ENCODE results near the gene ASCL3. TPM values are rescaled to one million over a fixed set of nuclear protein-coding genes. Genes with fewer than 3 reads are reported as not detected.

ASCL3 gene
- total and polyA plus RNA-seq, 4 experiments from 2014 or later: not detected

- Histone ChIP-seq H3K27me3 (ENCODE audit: insufficient read depth, low read length) (no peaks in the 10 kb centered on the region), H3K36me3 (ENCODE audit: insufficient read depth, low read length) (no peaks in the 10 kb centered on the region), H3K9me3 (ENCODE audit: control insufficient read depth in 1 of 2, low read length in 2 of 2) (no peaks in the 10 kb centered on the region), H3K4me1 (ENCODE audit: insufficient read depth, low read length) (no peaks in the 10 kb centered on the region), H3K4me3 (ENCODE audit: low read length in 2 of 2) (no peak within 1 kb of the TSS), H3K27ac (ENCODE audit: low read depth, low read length) (no peak within 1 kb of the TSS)
- intact Hi-C loops (cut with micrococcal nuclease): no loop called here
- H3K4me1 Mint-ChIP-seq: peaks cover 0 to 3% (median under 1%) of the 10 kb centered on the region in 4 donors
- no peaks in the 10 kb centered on the region for H3K36me3 Mint-ChIP-seq
- no peak for DNase-seq
- ChIA-PET POLR2A (ENCODE audit: partially characterized antibody) (no interaction called here), CTCF (ENCODE audit: partially characterized antibody) (interaction anchor here (1.3 kb wide), 1 partner anchor 574 kb away, joined by 3 read pairs; no protein-coding TSS in a partner anchor)
- H3K9me3 Mint-ChIP-seq: no peaks in the 10 kb centered on the region
- H3K4me3 Mint-ChIP-seq: no peak within 1 kb of the TSS
- H3K27ac Mint-ChIP-seq: no peak within 1 kb of the TSS
- H3K27me3 Mint-ChIP-seq: peaks cover 0 to under 1% of the 10 kb centered on the region in 2 donors
Measured at GRCh38 chr11:8932564-8933180, 10.1 kb downstream of the ASCL3 start, which contains the start of gene C11orf16. TSS of gene C11orf16 (minus strand) at chr11:8932947. CDS start at chr11:8932308, 639 bp downstream.

DNA sequence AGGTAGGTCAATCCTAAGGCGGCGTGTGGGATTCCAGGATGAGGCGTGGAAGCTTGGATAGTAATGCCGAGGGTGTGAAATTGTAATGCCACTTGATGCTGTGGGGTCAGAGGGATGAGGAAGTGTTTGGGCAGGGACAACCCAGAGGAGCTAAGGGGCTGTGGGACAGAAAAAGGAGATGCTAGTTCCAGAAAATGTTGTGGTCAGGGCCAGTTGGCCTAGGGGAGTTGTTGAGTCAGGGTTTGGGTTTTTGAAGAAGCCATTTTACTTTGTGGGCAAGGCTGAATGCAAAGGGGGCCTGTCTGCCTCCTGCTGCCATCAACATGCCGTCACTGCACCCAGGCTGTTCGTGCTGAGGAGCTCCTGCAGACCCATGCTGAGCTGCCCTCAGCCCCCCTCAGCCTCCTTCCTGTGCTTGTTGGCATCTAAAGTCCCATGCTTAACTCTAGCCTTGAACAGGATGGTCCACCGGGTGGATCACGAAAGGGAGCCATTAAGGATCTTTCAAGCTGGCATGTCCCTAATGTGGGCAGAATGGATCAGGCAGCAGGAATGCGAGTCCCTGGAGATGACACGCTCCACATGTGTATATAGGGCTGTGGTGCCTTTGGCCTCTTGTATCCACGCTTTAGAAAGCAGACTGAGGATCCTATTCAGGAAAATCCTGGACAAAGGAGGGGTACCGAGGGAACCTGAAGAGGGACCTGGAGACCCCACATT, 12.2 kb downstream of the ASCL3 start:
- H3K4me3 ChIP-seq (ENCODE audit: low read length in 2 of 2): no peak overlapping the region
- H3K9me3 ChIP-seq (ENCODE audit: control insufficient read depth in 1 of 2, low read length in 2 of 2): no peaks in the 10 kb centered on the region
- intact Hi-C loops (cut with micrococcal nuclease): no loop called here
- H3K36me3 ChIP-seq (ENCODE audit: insufficient read depth, low read length): no peaks in the 10 kb centered on the region
- CTCF ChIA-PET (ENCODE audit: partially characterized antibody): no interaction called here
- Mint-ChIP-seq H3K4me1 (peaks cover 0 to 3% (median under 1%) of the 10 kb centered on the region in 4 donors), H3K36me3 (no peaks in the 10 kb centered on the region), H3K9me3 (no peaks in the 10 kb centered on the region), H3K27ac (no peak overlapping the region), H3K27me3 (no peaks in the 10 kb centered on the region), H3K4me3 (no peak overlapping the region)
- POLR2A ChIA-PET (ENCODE audit: partially characterized antibody): no interaction called here
- DNase-seq: no peak
- H3K27ac ChIP-seq (ENCODE audit: low read depth, low read length): no peak overlapping the region
- H3K27me3 ChIP-seq (ENCODE audit: insufficient read depth, low read length): no peaks in the 10 kb centered on the region
- no peaks in the 10 kb centered on the region for H3K4me1 ChIP-seq (ENCODE audit: insufficient read depth, low read length)

GRCh38 chr11:8928981-8929615, 13.7 kb downstream of the ASCL3 start:
- Histone ChIP-seq H3K4me1 (ENCODE audit: insufficient read depth, low read length) (no peaks in the 10 kb centered on the region), H3K27me3 (ENCODE audit: insufficient read depth, low read length) (no peaks in the 10 kb centered on the region), H3K9me3 (ENCODE audit: control insufficient read depth in 1 of 2, low read length in 2 of 2) (no peaks in the 10 kb centered on the region), H3K27ac (ENCODE audit: low read depth, low read length) (no peak overlapping the region), H3K36me3 (ENCODE audit: insufficient read depth, low read length) (no peaks in the 10 kb centered on the region), H3K4me3 (ENCODE audit: low read length in 2 of 2) (no peak overlapping the region)
- no peak for DNase-seq
- CTCF ChIA-PET (ENCODE audit: partially characterized antibody): no interaction called here
- Mint-ChIP-seq H3K4me3 (peak overlapping the region in 1 of 8 donors; percentile 4), H3K4me1 (no peaks in the 10 kb centered on the region), H3K27ac (no peak overlapping the region), H3K9me3 (no peaks in the 10 kb centered on the region), H3K36me3 (no peaks in the 10 kb centered on the region), H3K27me3 (no peaks in the 10 kb centered on the region)
- intact Hi-C loops (cut with micrococcal nuclease): no loop called here
- POLR2A ChIA-PET (ENCODE audit: partially characterized antibody): no interaction called here

DNA sequence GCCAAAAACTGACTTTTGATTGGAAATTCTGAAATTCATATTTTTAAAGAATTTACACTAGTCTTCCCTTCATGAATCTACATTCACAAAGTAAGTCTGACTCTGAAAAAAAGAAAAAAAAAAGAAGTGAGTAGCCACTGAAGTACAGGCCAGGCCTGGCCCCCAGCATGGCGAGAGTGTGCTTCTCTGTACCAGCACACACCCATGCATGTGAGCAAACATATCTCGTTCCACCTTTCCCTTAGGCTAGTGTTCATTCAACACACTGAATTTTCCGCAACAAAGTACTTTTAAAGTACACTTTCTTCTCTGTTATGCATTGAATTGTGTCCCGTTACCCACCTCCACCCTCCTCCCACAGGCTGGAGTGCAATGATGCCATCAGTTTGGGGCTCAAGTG, 14.6 kb downstream of the ASCL3 start:
- POLR2A ChIA-PET (ENCODE audit: partially characterized antibody): no interaction called here
- Mint-ChIP-seq H3K27me3 (no peaks in the 10 kb centered on the region), H3K4me1 (no peaks in the 10 kb centered on the region), H3K36me3 (peaks cover under 1% of the 10 kb centered on the region in 2 donors), H3K4me3 (no peak overlapping the region), H3K27ac (no peak overlapping the region), H3K9me3 (no peaks in the 10 kb centered on the region)
- Histone ChIP-seq H3K4me1 (ENCODE audit: insufficient read depth, low read length) (no peaks in the 10 kb centered on the region), H3K9me3 (ENCODE audit: control insufficient read depth in 1 of 2, low read length in 2 of 2) (no peaks in the 10 kb centered on the region), H3K4me3 (ENCODE audit: low read length in 2 of 2) (no peak overlapping the region), H3K27ac (ENCODE audit: low read depth, low read length) (no peak overlapping the region), H3K27me3 (ENCODE audit: insufficient read depth, low read length) (no peaks in the 10 kb centered on the region), H3K36me3 (ENCODE audit: insufficient read depth, low read length) (no peaks in the 10 kb centered on the region)
- CTCF ChIA-PET (ENCODE audit: partially characterized antibody): interaction anchor here (1.1 kb wide), 1 partner anchor 209 kb away, joined by 4 read pairs; no protein-coding TSS in a partner anchor
- no peak for DNase-seq
- intact Hi-C loops (cut with micrococcal nuclease): no loop called here

GRCh38 chr11:8927233-8927632, 15.6 kb downstream of the ASCL3 start:
- ChIA-PET CTCF (ENCODE audit: partially characterized antibody) (interaction anchor here (1.1 kb wide), 1 partner anchor 210 kb away, joined by 4 read pairs; no protein-coding TSS in a partner anchor), POLR2A (ENCODE audit: partially characterized antibody) (no interaction called here)
- Histone ChIP-seq H3K27ac (ENCODE audit: low read depth, low read length) (no peak overlapping the region), H3K36me3 (ENCODE audit: insufficient read depth, low read length) (no peaks in the 10 kb centered on the region), H3K9me3 (ENCODE audit: control insufficient read depth in 1 of 2, low read length in 2 of 2) (no peaks in the 10 kb centered on the region), H3K27me3 (ENCODE audit: insufficient read depth, low read length) (no peaks in the 10 kb centered on the region), H3K4me3 (ENCODE audit: low read length in 2 of 2) (no peak overlapping the region), H3K4me1 (ENCODE audit: insufficient read depth, low read length) (no peaks in the 10 kb centered on the region)
- Mint-ChIP-seq H3K27ac (no peak overlapping the region), H3K27me3 (no peaks in the 10 kb centered on the region), H3K36me3 (peaks cover 3 to 6% of the 10 kb centered on the region in 2 donors), H3K4me3 (no peak overlapping the region), H3K4me1 (no peaks in the 10 kb centered on the region), H3K9me3 (no peaks in the 10 kb centered on the region)
- no peak for DNase-seq
- intact Hi-C loops (cut with micrococcal nuclease): no loop called here

- Mint-ChIP-seq H3K4me3 (no peak overlapping the region), H3K4me1 (no peaks in the 10 kb centered on the region), H3K9me3 (peaks cover 0 to 1% (median 0%) of the 10 kb centered on the region in 8 donors), H3K36me3 (peaks cover 6 to 10% of the 10 kb centered on the region in 2 donors), H3K27ac (peak overlapping the region in 1 of 7 donors; percentile 46), H3K27me3 (no peaks in the 10 kb centered on the region)
- Histone ChIP-seq H3K4me3 (ENCODE audit: low read length in 2 of 2) (no peak overlapping the region), H3K4me1 (ENCODE audit: insufficient read depth, low read length) (no peaks in the 10 kb centered on the region), H3K36me3 (ENCODE audit: insufficient read depth, low read length) (peaks cover 2% of the 10 kb centered on the region), H3K27ac (ENCODE audit: low read depth, low read length) (no peak overlapping the region), H3K9me3 (ENCODE audit: control insufficient read depth in 1 of 2, low read length in 2 of 2) (no peaks in the 10 kb centered on the region), H3K27me3 (ENCODE audit: insufficient read depth, low read length) (no peaks in the 10 kb centered on the region)
- POLR2A ChIA-PET (ENCODE audit: partially characterized antibody): no interaction called here
- intact Hi-C loops (cut with micrococcal nuclease): no loop called here
- CTCF ChIA-PET (ENCODE audit: partially characterized antibody): interaction anchor here (1.0 kb wide), 1 partner anchor 211 kb away, joined by 3 read pairs; no protein-coding TSS in a partner anchor
- DNase-seq: no peak
Measured at GRCh38 chr11:8926236-8926635, 16.6 kb downstream of the ASCL3 start.

- H3K4me1 Mint-ChIP-seq: no peaks in the 10 kb centered on the region
- Histone ChIP-seq H3K9me3 (ENCODE audit: control insufficient read depth in 1 of 2, low read length in 2 of 2) (no peaks in the 10 kb centered on the region), H3K27ac (ENCODE audit: low read depth, low read length) (no peak overlapping the region), H3K4me1 (ENCODE audit: insufficient read depth, low read length) (no peaks in the 10 kb centered on the region), H3K27me3 (ENCODE audit: insufficient read depth, low read length) (no peaks in the 10 kb centered on the region), H3K36me3 (ENCODE audit: insufficient read depth, low read length) (peaks cover 7% of the 10 kb centered on the region), H3K4me3 (ENCODE audit: low read length in 2 of 2) (no peak overlapping the region)
- peak overlapping the region in 1 of 7 donors; percentile 72 for H3K27ac Mint-ChIP-seq
- H3K4me3 Mint-ChIP-seq: no peak overlapping the region
- H3K36me3 Mint-ChIP-seq: peaks cover 6 to 10% of the 10 kb centered on the region in 2 donors
- ChIA-PET POLR2A (ENCODE audit: partially characterized antibody) (no interaction called here), CTCF (ENCODE audit: partially characterized antibody) (interaction anchor here (1.0 kb wide), 1 partner anchor 212 kb away, joined by 3 read pairs; no protein-coding TSS in a partner anchor)
- H3K9me3 Mint-ChIP-seq: peaks cover 0 to 1% (median 0%) of the 10 kb centered on the region in 8 donors
- DNase-seq: no peak
- no peaks in the 10 kb centered on the region for H3K27me3 Mint-ChIP-seq
- intact Hi-C loops (cut with micrococcal nuclease): no loop called here
Measured at GRCh38 chr11:8925711-8926110, 17.1 kb downstream of the ASCL3 start.
